Liver (tissue), 9 donors: ENCODE data around the gene AFTPH. TPM values are rescaled to one million over a fixed set of nuclear protein-coding genes. Genes with fewer than 3 reads are reported as not detected.
A peak's percentile ranks its signal among the peaks of the same experiment; 100 is the strongest.

ENCODE experiments used
- DNase-seq: peaks from one replicate; pipeline ENCODE4 v3.0.0-alpha.2; 2017; ENCODE audit warnings: low spot score
- H3K27ac ChIP-seq, 2 donors: one replicate each; pipeline ENCODE4 v1.7.0; 2013; ENCODE audit warnings: inconsistent platforms in 2 of 2, low read length in 2 of 2, control low read depth in 1 of 2, low read depth in 1 of 2, mild to moderate bottlenecking in 1 of 2
- H3K27me3 ChIP-seq, 4 donors: one replicate each; pipeline versions ENCODE4 v1.6.1 to v1.7.0; 2013; ENCODE audit warnings: low read length in 3 of 4, inconsistent platforms in 1 of 4, mild to moderate bottlenecking in 1 of 4, moderate library complexity in 1 of 4; ENCODE audit not compliant: control insufficient read depth in 4 of 4, insufficient read depth in 4 of 4
- H3K36me3 ChIP-seq, 4 donors: one replicate each; pipeline versions ENCODE4 v1.6.1 to v1.7.0; 2013; ENCODE audit warnings: low read length in 3 of 4, mild to moderate bottlenecking in 3 of 4, low read depth in 1 of 4, moderate library complexity in 1 of 4; ENCODE audit not compliant: control insufficient read depth in 4 of 4, insufficient read depth in 3 of 4
- H3K4me1 ChIP-seq, 4 donors: one replicate each; pipeline versions ENCODE4 v1.6.1 to v1.7.0; 2013; ENCODE audit warnings: low read length in 3 of 4, mild to moderate bottlenecking in 3 of 4, moderate library complexity in 1 of 4; ENCODE audit not compliant: control insufficient read depth in 4 of 4, insufficient read depth in 4 of 4
- H3K4me3 ChIP-seq, 3 donors: one replicate each; pipeline versions ENCODE4 v1.6.1 to v1.7.0; 2013; ENCODE audit warnings: low read length in 3 of 3, control low read depth in 1 of 3, low read depth in 1 of 3, mild to moderate bottlenecking in 1 of 3
- H3K9ac ChIP-seq, 2 donors: one replicate each; pipeline ENCODE4 v1.7.0; 2013; ENCODE audit warnings: low read length in 2 of 2, mild to moderate bottlenecking in 2 of 2, moderate library complexity in 2 of 2, control low read depth in 1 of 2, low read depth in 1 of 2
- H3K9me3 ChIP-seq, 4 donors: one replicate each; pipeline versions ENCODE4 v1.6.1 to v1.7.0; 2013; ENCODE audit warnings: low read length in 3 of 4; ENCODE audit not compliant: control insufficient read depth in 4 of 4
- FOXA2 ChIP-seq: IDR thresholded peaks from 2 replicates; pipeline ENCODE4 v1.6.1; 2016; ENCODE audit warnings: antibody characterized with exemption
- NR2F2 ChIP-seq: IDR thresholded peaks from 2 replicates; pipeline ENCODE4 v1.6.1; 2016; ENCODE audit warnings: antibody characterized with exemption
- RAD21 ChIP-seq, 2 donors: IDR thresholded peaks; 2 replicates each; pipeline ENCODE4 v1.6.1; 2016; ENCODE audit warnings: antibody characterized with exemption in 2 of 2, mild to moderate bottlenecking in 2 of 2
- REST ChIP-seq: IDR thresholded peaks from 2 replicates; pipeline ENCODE4 v1.6.1; 2016; ENCODE audit warnings: antibody characterized with exemption, mild to moderate bottlenecking
- SP1 ChIP-seq: IDR thresholded peaks from 2 replicates; pipeline ENCODE4 v1.6.1; 2018; ENCODE audit warnings: antibody characterized with exemption, mild to moderate bottlenecking
- WGBS: extraction: QIAGEN DNeasy Blood & Tissue Kit; methylation state at CpG from one replicate; pipeline ENCODE4 v1.1.7; 2013; 5-methylcytosine and 5-hydroxymethylcytosine counted together
- polyA plus RNA-seq, 2 donors: library from polyadenylated mRNA; stranded (reverse) in 1 of 2; unstranded in 1 of 2; fragments of 200-250 nt in 1 of 2; fragments of >200 nt in 1 of 2; fragmentation: Nextera tagmentation in 1 of 2; extraction: Ambion mirVana in 1 of 2; gene quantifications; one replicate each; pipeline versions ENCODE4 v1.2.1 to v1.2.3, GENCODE V29; 2013 to 2015
- total RNA-seq, 2 donors: library from RNA; depleted of rRNA; stranded (reverse); fragments of >200 nt; gene quantifications; one replicate each; pipeline ENCODE4 v1.2.3, GENCODE V29; 2014
- TF ChIP-seq, protein P1 (sequence below): fragments of 150-350 bp; IDR thresholded peaks from 2 replicates; pipeline ENCODE4 v1.5.1; 2017; ENCODE audit warnings: improper control_type of control experiment, low read depth, low read length; ENCODE audit not compliant: missing input control
- TF ChIP-seq, protein P2 (sequence below): IDR thresholded peaks from 2 replicates; pipeline ENCODE4 v1.6.1; 2016; ENCODE audit warnings: antibody characterized with exemption
- donor health status: healthy.
- donor health status: healthy.
- donor health status: healthy.
- donor health status: healthy.
- donor health status: healthy.

The AFTPH gene
- total and polyA plus RNA-seq, 4 donors = 10.5 to 27.9 (median 20.6) TPM

GRCh38 chr2:64488050-64488974 is 35.8 kb upstream of the AFTPH start:
- no peak overlapping the region for H3K4me3 ChIP-seq
- TF ChIP-seq, protein P1, sequence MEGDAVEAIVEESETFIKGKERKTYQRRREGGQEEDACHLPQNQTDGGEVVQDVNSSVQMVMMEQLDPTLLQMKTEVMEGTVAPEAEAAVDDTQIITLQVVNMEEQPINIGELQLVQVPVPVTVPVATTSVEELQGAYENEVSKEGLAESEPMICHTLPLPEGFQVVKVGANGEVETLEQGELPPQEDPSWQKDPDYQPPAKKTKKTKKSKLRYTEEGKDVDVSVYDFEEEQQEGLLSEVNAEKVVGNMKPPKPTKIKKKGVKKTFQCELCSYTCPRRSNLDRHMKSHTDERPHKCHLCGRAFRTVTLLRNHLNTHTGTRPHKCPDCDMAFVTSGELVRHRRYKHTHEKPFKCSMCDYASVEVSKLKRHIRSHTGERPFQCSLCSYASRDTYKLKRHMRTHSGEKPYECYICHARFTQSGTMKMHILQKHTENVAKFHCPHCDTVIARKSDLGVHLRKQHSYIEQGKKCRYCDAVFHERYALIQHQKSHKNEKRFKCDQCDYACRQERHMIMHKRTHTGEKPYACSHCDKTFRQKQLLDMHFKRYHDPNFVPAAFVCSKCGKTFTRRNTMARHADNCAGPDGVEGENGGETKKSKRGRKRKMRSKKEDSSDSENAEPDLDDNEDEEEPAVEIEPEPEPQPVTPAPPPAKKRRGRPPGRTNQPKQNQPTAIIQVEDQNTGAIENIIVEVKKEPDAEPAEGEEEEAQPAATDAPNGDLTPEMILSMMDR = peak; percentile 93
- peak; percentile 88 to 90 for TF ChIP-seq RAD21 (IDR thresholded peaks at IDR 0.05)
- no peak for TF ChIP-seq NR2F2
- TF ChIP-seq, protein P2, sequence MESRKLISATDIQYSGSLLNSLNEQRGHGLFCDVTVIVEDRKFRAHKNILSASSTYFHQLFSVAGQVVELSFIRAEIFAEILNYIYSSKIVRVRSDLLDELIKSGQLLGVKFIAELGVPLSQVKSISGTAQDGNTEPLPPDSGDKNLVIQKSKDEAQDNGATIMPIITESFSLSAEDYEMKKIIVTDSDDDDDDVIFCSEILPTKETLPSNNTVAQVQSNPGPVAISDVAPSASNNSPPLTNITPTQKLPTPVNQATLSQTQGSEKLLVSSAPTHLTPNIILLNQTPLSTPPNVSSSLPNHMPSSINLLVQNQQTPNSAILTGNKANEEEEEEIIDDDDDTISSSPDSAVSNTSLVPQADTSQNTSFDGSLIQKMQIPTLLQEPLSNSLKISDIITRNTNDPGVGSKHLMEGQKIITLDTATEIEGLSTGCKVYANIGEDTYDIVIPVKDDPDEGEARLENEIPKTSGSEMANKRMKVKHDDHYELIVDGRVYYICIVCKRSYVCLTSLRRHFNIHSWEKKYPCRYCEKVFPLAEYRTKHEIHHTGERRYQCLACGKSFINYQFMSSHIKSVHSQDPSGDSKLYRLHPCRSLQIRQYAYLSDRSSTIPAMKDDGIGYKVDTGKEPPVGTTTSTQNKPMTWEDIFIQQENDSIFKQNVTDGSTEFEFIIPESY = no peak
- peaks cover 0 to 4% (median 1%) of the 10 kb centered on the region in 4 donors for H3K4me1 ChIP-seq
- H3K27ac ChIP-seq = no peak overlapping the region
- peak; percentile 78 for DNase-seq
- no peak overlapping the region for H3K9ac ChIP-seq
- no peaks in the 10 kb centered on the region for H3K27me3 ChIP-seq
- no peaks in the 10 kb centered on the region for H3K36me3 ChIP-seq
- 50% methylated on average over 20 of the region's 20 CpGs for WGBS
- H3K9me3 ChIP-seq = no peaks in the 10 kb centered on the region

GRCh38 chr2:64489081-64489751 is 34.9 kb upstream of the AFTPH start:
- H3K27ac ChIP-seq = no peak overlapping the region
- no peaks in the 10 kb centered on the region for H3K9me3 ChIP-seq
- H3K36me3 ChIP-seq = no peaks in the 10 kb centered on the region
- no peaks in the 10 kb centered on the region for H3K27me3 ChIP-seq
- no peak overlapping the region for H3K4me3 ChIP-seq
- TF ChIP-seq, protein P1 = no peak
- TF ChIP-seq SP1 (no peak), FOXA2 (no peak), REST (no peak)
- H3K9ac ChIP-seq = no peak overlapping the region
- no peak for DNase-seq
- WGBS = 73% methylated on average over 5 of the region's 5 CpGs
- peaks cover 0 to 4% (median 1%) of the 10 kb centered on the region in 4 donors for H3K4me1 ChIP-seq
